WTC11 (cell line): Measurements from ENCODE around the gene SLC25A25. TPM values are rescaled to one million over a fixed set of nuclear protein-coding genes. Genes with fewer than 3 reads are reported as not detected.
A peak's percentile ranks its signal among the peaks of the same experiment; 100 is the strongest.

ENCODE experiments used
- ATAC-seq: fragments of 200-7000 bp; cut with Tn5 transposase; 2 replicates; pipeline ENCODE4 v1.10.0; 2021; ENCODE audit warnings: mild to moderate bottlenecking, moderate library complexity
- CTCF ChIA-PET: fragments of 300-600 bp; sonication (Branson Sonifier 250); formaldehyde crosslinking; loops from one replicate; lab custom pipeline; 2021; ENCODE audit warnings: antibody characterized with exemption; lab: Charles Lee
- POLR2A ChIA-PET: fragments of 350-600 bp; sonication (Branson Sonifier 250); formaldehyde crosslinking; loops from one replicate; lab custom pipeline; 2021; ENCODE audit warnings: antibody characterized with exemption; lab: Charles Lee
- DNase-seq: peaks from one replicate; pipeline ENCODE4 v3.0.0; 2021; ENCODE audit warnings: low spot score
- H3K27ac Mint-ChIP-seq: 2 replicates; pipeline ENCODE4 v1.8.0; 2021; ENCODE audit warnings: mixed read lengths
- H3K27me3 Mint-ChIP-seq: 2 replicates; pipeline ENCODE4 v1.8.0; 2021; ENCODE audit warnings: low read depth, mild to moderate bottlenecking, moderate library complexity, mixed read lengths
- H3K36me3 Mint-ChIP-seq: 2 replicates; pipeline ENCODE4 v1.8.0; 2021; ENCODE audit warnings: mixed read lengths
- H3K4me1 Mint-ChIP-seq: 2 replicates; pipeline ENCODE4 v1.8.0; 2022; ENCODE audit warnings: mixed read lengths
- H3K4me3 Mint-ChIP-seq: 2 replicates; pipeline ENCODE4 v1.8.0; 2021; ENCODE audit warnings: mild to moderate bottlenecking, moderate library complexity, mixed read lengths
- H3K9me3 Mint-ChIP-seq: 2 replicates; pipeline ENCODE4 v1.8.0; 2021; ENCODE audit warnings: mixed read lengths
- ELF4 ChIP-seq: sonication (generic); formaldehyde crosslinking; IDR thresholded peaks from 2 replicates; pipeline ENCODE4 v1.8.1; 2022; ENCODE audit warnings: low read depth, mild to moderate bottlenecking, moderate library complexity, missing genetic modification reagents
- EMX1 ChIP-seq: fragments of 250-450 bp; sonication (Bioruptor Pico); IDR thresholded peaks from 2 replicates; pipeline ENCODE4 v1.8.0; 2021; ENCODE audit warnings: mild to moderate bottlenecking
- GTF2I ChIP-seq: fragments of 250-450 bp; sonication (Bioruptor Pico); conservative IDR thresholded peaks from 2 replicates; pipeline ENCODE4 v1.4.0; 2021; ENCODE audit warnings: mild to moderate bottlenecking
- JAZF1 ChIP-seq: fragments of 250-450 bp; sonication (Bioruptor Pico); IDR thresholded peaks from 2 replicates; pipeline ENCODE4 v1.9.0; 2021; ENCODE audit warnings: moderate library complexity, mild to moderate bottlenecking, inconsistent platforms
- RELA ChIP-seq: sonication (generic); formaldehyde crosslinking; IDR thresholded peaks from 2 replicates; pipeline ENCODE4 v1.8.1; 2022; ENCODE audit warnings: missing genetic modification reagents, mild to moderate bottlenecking, borderline replicate concordance
- SMAD4 ChIP-seq: sonication (generic); formaldehyde crosslinking; IDR thresholded peaks from 2 replicates; pipeline ENCODE4 v1.8.0; 2022; ENCODE audit warnings: mild to moderate bottlenecking, missing genetic modification reagents
- TEAD4 ChIP-seq: sonication (generic); formaldehyde crosslinking; IDR thresholded peaks from 2 replicates; pipeline ENCODE4 v1.8.0; 2022; ENCODE audit warnings: mild to moderate bottlenecking, missing genetic modification reagents
- ZNF121 ChIP-seq: sonication (generic); formaldehyde crosslinking; IDR thresholded peaks from 2 replicates; pipeline ENCODE4 v1.8.0; 2023; ENCODE audit warnings: missing genetic modification reagents
- ZNF219 ChIP-seq: sonication (generic); formaldehyde crosslinking; IDR thresholded peaks from 2 replicates; pipeline ENCODE4 v1.8.0; 2023; ENCODE audit warnings: missing genetic modification reagents, mild to moderate bottlenecking, borderline replicate concordance
- total RNA-seq: library from RNA; stranded (reverse); gene quantifications from 3 replicates; pipeline ENCODE4 v1.2.3, GENCODE V29; 2021
- TF ChIP-seq, protein P1 (sequence below): fragments of 200-600 bp; IDR thresholded peaks from 2 replicates; pipeline ENCODE4 v1.8.0; 2022; ENCODE audit warnings: antibody characterized with exemption
- TF ChIP-seq, protein P2 (sequence below): sonication (generic); formaldehyde crosslinking; conservative IDR thresholded peaks from 2 replicates; pipeline ENCODE4 v1.8.1; 2023; ENCODE audit warnings: mild to moderate bottlenecking, low read depth, missing genetic modification reagents, moderate library complexity
- TF ChIP-seq, protein P3 (sequence below): sonication (generic); formaldehyde crosslinking; IDR thresholded peaks from 2 replicates; pipeline ENCODE4 v1.8.1; 2022; ENCODE audit warnings: missing genetic modification reagents, borderline replicate concordance
- TF ChIP-seq, protein P4 (sequence below): fragments of 250-450 bp; sonication (Bioruptor Pico); IDR thresholded peaks from 2 replicates; pipeline ENCODE4 v1.9.0; 2021; ENCODE audit warnings: mild to moderate bottlenecking
- TF ChIP-seq, protein P5 (sequence below): fragments of 250-450 bp; sonication (Bioruptor Pico); IDR thresholded peaks from 2 replicates; pipeline ENCODE4 v1.9.0; 2021; ENCODE audit warnings: moderate library complexity, mild to moderate bottlenecking, inconsistent platforms, borderline replicate concordance
- TF ChIP-seq, protein P6 (sequence below): fragments of 250-450 bp; sonication (Bioruptor Pico); IDR thresholded peaks from 2 replicates; pipeline ENCODE4 v1.8.0; 2021; ENCODE audit warnings: mild to moderate bottlenecking
- TF ChIP-seq, protein P7 (sequence below): sonication (generic); formaldehyde crosslinking; IDR thresholded peaks from 2 replicates; pipeline ENCODE4 v1.8.0; 2022; ENCODE audit warnings: missing genetic modification reagents

SLC25A25 gene
- total RNA-seq, 1 experiment from 2014 or later: 17.4 TPM

DNA sequence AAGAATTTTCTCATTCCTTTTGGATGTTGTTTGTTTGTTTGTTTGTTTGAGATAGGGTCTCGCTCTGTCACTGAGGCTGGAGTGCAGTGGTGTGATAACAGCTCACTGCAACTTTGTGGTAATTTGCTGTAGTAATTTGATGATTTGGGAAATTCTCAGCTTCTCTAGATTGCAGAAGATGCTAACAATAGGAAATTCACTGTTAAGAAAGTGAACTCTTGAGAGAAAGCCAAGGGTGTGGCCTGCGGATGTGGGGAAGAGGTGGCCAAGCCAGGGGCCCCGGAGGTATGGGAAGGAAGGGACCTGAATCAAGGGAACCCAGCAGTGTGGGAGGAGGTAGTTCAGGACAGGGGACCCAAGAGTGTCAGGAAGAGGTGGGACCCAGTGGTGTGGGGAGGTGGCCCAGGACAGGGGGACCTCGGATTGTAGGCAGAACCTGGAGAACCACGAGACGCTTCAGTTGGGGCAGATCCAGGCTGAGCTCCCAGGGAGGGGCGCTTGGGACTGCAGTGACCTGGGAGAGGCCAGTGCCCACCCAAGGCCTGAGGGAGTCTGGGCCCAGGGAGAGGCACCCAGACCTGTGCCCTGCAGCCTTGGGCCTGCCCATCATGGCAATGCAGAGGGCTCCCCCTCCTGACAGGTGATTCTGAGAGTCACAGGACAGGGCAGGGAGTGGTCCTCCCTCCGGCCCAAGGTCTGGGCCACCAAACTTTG is 75.7 kb downstream of the SLC25A25 start:
- Mint-ChIP-seq H3K27ac (no peak overlapping the region), H3K27me3 (no peaks in the 10 kb centered on the region), H3K9me3 (no peaks in the 10 kb centered on the region), H3K36me3 (no peaks in the 10 kb centered on the region), H3K4me1 (no peaks in the 10 kb centered on the region), H3K4me3 (no peak overlapping the region)
- ATAC-seq (peak; percentile 50), DNase-seq (no peak)
- CTCF ChIA-PET: interaction anchor here (2.9 kb wide), 1 partner anchor 26 kb away, joined by 15 read pairs; no protein-coding TSS in a partner anchor
- TF ChIP-seq ELF4 (CRISPR knock-in tag) (no peak), JAZF1 (CRISPR knock-in tag) (no peak), ZNF121 (CRISPR knock-in tag) (no peak), ZNF219 (CRISPR knock-in tag) (no peak), SMAD4 (no peak), EMX1 (CRISPR knock-in tag) (no peak), TEAD4 (no peak), RELA (CRISPR knock-in tag) (no peak)
- TF ChIP-seq, protein P1, sequence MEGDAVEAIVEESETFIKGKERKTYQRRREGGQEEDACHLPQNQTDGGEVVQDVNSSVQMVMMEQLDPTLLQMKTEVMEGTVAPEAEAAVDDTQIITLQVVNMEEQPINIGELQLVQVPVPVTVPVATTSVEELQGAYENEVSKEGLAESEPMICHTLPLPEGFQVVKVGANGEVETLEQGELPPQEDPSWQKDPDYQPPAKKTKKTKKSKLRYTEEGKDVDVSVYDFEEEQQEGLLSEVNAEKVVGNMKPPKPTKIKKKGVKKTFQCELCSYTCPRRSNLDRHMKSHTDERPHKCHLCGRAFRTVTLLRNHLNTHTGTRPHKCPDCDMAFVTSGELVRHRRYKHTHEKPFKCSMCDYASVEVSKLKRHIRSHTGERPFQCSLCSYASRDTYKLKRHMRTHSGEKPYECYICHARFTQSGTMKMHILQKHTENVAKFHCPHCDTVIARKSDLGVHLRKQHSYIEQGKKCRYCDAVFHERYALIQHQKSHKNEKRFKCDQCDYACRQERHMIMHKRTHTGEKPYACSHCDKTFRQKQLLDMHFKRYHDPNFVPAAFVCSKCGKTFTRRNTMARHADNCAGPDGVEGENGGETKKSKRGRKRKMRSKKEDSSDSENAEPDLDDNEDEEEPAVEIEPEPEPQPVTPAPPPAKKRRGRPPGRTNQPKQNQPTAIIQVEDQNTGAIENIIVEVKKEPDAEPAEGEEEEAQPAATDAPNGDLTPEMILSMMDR: no peak
- TF ChIP-seq, protein P2, sequence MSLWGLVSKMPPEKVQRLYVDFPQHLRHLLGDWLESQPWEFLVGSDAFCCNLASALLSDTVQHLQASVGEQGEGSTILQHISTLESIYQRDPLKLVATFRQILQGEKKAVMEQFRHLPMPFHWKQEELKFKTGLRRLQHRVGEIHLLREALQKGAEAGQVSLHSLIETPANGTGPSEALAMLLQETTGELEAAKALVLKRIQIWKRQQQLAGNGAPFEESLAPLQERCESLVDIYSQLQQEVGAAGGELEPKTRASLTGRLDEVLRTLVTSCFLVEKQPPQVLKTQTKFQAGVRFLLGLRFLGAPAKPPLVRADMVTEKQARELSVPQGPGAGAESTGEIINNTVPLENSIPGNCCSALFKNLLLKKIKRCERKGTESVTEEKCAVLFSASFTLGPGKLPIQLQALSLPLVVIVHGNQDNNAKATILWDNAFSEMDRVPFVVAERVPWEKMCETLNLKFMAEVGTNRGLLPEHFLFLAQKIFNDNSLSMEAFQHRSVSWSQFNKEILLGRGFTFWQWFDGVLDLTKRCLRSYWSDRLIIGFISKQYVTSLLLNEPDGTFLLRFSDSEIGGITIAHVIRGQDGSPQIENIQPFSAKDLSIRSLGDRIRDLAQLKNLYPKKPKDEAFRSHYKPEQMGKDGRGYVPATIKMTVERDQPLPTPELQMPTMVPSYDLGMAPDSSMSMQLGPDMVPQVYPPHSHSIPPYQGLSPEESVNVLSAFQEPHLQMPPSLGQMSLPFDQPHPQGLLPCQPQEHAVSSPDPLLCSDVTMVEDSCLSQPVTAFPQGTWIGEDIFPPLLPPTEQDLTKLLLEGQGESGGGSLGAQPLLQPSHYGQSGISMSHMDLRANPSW: no peak
- TF ChIP-seq, protein P3, sequence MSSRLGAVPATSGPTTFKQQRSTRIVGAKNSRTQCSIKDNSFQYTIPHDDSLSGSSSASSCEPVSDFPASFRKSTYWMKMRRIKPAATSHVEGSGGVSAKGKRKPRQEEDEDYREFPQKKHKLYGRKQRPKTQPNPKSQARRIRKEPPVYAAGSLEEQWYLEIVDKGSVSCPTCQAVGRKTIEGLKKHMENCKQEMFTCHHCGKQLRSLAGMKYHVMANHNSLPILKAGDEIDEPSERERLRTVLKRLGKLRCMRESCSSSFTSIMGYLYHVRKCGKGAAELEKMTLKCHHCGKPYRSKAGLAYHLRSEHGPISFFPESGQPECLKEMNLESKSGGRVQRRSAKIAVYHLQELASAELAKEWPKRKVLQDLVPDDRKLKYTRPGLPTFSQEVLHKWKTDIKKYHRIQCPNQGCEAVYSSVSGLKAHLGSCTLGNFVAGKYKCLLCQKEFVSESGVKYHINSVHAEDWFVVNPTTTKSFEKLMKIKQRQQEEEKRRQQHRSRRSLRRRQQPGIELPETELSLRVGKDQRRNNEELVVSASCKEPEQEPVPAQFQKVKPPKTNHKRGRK (CRISPR knock-in tag): no peak
- TF ChIP-seq, protein P4, sequence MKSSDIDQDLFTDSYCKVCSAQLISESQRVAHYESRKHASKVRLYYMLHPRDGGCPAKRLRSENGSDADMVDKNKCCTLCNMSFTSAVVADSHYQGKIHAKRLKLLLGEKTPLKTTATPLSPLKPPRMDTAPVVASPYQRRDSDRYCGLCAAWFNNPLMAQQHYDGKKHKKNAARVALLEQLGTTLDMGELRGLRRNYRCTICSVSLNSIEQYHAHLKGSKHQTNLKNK (CRISPR knock-in tag): no peak
- TF ChIP-seq, protein P5, sequence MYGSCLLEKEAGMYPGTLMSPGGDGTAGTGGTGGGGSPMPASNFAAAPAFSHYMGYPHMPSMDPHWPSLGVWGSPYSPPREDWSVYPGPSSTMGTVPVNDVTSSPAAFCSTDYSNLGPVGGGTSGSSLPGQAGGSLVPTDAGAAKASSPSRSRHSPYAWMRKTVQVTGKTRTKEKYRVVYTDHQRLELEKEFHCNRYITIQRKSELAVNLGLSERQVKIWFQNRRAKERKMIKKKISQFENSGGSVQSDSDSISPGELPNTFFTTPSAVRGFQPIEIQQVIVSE (CRISPR knock-in tag): no peak
- POLR2A ChIA-PET: no interaction called here

DNA sequence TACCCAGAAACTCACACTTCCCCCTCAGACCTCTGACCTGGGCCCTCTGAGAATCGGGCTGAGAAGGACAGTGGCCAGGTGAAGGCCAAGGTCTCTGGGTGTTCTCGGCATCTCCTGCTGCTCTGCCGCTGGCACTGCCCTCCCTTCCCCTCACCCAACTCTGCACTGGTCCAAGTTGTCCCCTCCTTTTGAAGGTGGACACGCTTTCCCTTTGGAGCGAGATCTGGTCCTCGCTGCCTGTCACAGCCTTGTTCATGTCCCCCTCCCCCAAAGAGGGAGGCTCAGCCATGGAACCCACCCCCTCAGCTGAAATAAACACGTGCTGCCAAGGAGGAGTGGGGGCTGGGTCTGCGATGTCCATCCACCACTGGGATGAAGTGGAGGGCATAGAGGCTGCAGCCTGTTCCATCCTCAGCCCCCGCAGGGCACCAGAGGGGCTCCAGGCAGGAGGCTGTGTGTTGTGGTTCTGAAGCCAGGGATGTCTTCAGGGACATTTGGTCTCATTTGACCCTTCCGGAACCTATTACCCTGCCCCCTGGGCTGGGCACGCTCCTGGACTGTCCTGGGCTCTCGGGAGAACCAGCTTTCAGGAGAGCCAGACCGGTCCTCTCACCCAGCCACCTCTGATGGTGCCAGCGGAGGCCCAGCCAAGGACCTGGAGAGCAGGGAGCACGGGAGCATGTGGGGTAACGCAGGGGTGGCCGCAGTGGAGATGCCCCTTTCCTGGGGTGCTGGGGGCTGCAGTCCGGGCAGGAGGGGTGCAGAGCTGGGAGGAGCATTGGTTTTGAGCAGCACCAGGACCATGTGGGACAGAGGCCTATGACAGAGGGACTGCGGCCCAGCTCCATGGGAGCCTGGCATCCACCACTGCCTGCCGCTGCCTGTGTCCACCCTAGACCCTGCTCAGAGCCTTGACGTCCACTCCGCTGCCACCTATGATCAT is 76.5 kb downstream of the SLC25A25 start:
- H3K4me3 Mint-ChIP-seq: no peak overlapping the region
- ATAC-seq (no peak), DNase-seq (no peak)
- H3K27ac Mint-ChIP-seq: no peak overlapping the region
- ChIA-PET POLR2A (no interaction called here), CTCF (interaction anchor here (3.3 kb wide), 1 partner anchor 27 kb away, joined by 27 read pairs; no protein-coding TSS in a partner anchor)
- no peaks in the 10 kb centered on the region for H3K27me3 Mint-ChIP-seq
- TF ChIP-seq GTF2I (CRISPR knock-in tag) (no peak), SMAD4 (no peak)
- TF ChIP-seq, protein P6, sequence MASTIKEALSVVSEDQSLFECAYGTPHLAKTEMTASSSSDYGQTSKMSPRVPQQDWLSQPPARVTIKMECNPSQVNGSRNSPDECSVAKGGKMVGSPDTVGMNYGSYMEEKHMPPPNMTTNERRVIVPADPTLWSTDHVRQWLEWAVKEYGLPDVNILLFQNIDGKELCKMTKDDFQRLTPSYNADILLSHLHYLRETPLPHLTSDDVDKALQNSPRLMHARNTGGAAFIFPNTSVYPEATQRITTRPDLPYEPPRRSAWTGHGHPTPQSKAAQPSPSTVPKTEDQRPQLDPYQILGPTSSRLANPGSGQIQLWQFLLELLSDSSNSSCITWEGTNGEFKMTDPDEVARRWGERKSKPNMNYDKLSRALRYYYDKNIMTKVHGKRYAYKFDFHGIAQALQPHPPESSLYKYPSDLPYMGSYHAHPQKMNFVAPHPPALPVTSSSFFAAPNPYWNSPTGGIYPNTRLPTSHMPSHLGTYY (CRISPR knock-in tag): no peak
- TF ChIP-seq, protein P7, sequence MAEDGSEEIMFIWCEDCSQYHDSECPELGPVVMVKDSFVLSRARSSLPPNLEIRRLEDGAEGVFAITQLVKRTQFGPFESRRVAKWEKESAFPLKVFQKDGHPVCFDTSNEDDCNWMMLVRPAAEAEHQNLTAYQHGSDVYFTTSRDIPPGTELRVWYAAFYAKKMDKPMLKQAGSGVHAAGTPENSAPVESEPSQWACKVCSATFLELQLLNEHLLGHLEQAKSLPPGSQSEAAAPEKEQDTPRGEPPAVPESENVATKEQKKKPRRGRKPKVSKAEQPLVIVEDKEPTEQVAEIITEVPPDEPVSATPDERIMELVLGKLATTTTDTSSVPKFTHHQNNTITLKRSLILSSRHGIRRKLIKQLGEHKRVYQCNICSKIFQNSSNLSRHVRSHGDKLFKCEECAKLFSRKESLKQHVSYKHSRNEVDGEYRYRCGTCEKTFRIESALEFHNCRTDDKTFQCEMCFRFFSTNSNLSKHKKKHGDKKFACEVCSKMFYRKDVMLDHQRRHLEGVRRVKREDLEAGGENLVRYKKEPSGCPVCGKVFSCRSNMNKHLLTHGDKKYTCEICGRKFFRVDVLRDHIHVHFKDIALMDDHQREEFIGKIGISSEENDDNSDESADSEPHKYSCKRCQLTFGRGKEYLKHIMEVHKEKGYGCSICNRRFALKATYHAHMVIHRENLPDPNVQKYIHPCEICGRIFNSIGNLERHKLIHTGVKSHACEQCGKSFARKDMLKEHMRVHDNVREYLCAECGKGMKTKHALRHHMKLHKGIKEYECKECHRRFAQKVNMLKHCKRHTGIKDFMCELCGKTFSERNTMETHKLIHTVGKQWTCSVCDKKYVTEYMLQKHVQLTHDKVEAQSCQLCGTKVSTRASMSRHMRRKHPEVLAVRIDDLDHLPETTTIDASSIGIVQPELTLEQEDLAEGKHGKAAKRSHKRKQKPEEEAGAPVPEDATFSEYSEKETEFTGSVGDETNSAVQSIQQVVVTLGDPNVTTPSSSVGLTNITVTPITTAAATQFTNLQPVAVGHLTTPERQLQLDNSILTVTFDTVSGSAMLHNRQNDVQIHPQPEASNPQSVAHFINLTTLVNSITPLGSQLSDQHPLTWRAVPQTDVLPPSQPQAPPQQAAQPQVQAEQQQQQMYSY (CRISPR knock-in tag): no peak
- H3K4me1 Mint-ChIP-seq: no peaks in the 10 kb centered on the region
- H3K9me3 Mint-ChIP-seq: no peaks in the 10 kb centered on the region
- H3K36me3 Mint-ChIP-seq: no peaks in the 10 kb centered on the region
